Middle frontal gyrus (tissue), 1 donor: ENCODE measurements around the gene EGFR.

Experiments
- DNase-seq: peaks from one replicate; pipeline ENCODE4 v3.0.0-alpha.2; 2015; ENCODE audit warnings: low spot score; ENCODE audit errors: extremely low spot score

EGFR gene

DNA sequence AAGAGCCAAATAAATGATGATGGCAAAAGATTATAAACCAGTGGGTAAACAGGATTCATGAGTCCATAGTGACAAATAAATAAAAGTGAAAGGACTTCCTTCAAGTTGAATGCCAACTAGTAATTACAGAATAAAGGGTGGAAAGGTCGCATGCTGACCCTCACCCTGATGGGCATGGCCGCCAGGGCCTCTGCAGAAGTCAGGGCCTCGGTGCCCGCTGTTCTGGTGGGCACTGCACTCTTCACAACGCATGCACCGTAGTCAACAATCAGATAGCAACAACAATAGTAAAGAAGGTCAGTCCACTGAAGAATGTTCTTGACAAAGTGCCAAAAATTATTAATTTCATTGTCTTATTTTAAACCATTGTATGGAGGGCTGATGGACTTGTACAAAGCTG, 223.1 kb downstream of the EGFR start:
- DNase-seq, result no peak

DNA sequence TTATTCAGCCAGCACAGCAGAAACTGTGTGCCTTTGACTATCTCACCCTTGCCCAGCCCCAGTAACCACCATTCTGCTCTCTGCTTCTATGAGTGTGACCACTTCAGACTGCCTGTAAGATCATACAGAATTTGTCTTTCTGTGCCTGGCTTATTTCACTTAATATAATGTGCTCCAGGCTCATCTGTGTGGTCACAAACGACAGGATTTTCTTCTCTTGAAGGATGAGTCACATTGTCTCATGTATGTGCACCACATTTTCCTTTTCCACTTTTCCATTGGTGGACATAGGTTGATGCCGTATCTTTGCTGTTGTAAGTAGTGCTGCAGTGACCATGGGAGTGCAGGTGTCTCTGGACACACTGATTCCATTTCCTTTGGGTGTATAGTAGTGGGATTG, 223.8 kb downstream of the EGFR start:
- no peak for DNase-seq

DNA sequence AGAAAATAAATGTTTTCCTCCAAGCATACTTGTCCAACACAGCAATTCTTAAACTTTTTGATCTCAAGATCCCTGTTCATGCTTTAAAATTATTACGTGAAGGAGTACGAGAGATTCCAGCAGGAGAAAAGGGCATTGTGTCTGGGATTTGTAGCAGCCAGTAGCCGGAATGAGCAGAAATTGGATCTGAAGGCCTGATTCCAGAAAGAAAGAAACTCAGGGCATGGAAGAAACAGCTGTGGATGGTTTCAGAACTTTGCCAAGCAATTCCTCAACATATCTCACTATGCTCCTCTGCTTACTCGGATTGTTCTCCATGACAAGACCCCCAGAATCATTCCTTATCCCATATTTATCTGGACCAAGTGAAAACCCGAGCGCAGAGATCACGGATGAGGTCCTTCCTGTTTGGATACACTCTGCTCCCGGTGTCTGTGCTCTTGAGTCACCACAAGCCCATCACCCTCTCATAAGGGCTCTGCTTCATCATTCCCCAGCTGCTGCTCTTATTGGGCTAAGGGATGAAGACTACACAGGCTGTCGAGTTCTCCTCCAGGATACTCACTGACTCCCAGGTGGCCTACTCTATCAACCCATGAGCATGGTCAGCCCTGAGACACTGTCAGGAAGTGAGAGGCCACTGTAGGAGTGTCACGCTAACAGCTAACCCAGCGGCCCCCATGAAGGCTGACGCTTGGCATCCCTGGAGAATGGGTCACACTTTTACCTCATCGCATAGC, 225.4 kb downstream of the EGFR start:
- DNase-seq, result no peak

DNA sequence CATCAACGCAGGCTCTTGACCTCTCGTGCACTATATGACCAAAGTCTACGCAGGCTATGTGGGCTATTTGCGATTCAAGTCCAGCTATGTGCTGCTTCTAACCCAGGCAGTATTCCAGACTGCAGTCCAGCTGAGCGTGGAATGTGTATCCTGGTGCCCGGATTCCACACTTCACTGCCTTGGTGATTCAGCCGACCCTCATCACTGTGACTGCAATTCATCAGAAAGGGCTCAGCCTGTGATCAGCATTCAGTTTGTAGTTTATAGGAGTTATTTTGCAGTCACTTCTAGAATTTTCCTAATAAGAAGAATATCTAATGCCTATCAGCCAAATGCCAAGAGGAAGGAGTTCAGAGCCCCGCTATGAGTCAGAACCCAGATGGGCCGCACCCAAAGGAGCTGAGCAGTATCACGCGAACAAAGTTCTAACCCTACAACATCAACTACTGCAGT, 226.5 kb downstream of the EGFR start:
- no peak for DNase-seq

DNA sequence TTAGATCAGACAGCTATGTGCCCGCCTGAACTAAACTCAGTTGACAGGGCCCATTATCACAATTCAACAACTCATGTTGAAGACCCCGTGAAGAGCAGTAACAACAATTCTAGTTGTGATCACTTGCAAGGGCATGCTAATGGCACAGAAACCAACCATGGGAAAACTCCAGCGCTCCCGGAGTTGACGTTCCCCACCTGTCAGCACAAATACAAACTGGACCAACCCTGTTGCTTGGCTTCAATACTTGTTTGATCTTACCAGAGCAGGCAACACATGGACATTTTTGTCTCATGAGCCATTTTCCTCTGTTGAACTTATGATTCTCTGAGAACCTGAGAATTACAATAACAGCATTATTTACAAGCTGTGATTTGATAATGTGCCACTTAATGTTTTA, 227.4 kb downstream of the EGFR start:
- no peak for DNase-seq

DNA sequence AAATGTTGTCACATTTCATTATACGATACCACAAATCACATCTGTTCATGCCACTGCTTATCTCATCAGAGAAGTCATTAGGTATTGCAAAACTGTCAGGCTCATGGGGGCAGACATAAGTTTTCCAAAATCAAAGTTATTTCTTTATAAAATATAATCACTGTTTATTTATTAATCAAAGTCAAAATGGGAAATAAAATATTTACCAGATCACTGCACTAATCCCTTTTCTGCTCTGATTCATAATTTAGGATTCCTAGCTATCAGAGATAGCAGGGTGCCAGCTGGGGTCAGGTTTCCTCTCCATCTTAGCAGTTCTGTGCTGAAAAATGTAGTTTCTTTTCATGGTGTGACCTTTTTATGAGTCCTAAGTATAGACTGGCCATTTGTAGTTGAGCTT, 228.6 kb downstream of the EGFR start:
- no peak for DNase-seq

DNA sequence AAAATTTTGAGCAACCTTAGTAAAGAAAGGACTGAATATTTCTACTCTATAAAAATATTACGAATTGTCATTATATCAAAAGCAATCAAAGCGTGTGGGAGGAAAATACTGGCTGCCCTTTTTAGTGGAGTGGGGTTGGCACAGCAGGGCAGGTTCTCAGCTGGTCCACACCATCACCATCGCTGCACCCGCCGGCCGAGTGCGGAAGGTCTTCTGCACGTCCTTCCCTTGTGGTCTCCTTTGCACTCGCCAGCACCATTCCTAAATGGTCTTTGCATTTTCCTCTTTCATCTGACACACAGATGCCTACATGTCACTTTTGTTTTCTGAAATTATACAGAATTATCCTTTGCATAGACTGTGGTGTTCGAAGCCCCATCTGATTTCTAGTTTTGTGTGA, 229.7 kb downstream of the EGFR start:
- no peak for DNase-seq

DNA sequence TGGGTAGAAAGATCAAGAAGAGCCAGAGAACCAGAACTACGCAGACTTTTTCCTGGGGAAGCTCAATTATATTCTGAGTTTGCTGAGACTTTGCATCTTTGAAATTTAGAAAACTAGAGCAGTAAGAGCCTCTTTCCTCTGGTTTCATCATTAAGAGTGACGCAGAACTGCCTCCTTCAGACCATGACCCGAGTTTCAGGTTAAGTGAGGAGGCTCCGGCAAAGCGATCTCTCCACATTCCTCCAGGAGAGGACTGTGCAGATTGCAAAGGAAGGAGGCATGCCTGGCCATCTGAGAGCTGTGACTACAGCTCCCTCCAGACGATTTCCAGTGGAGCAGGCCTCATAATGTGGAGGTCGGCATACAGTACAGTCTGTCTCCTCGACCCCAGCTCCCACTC, 230.5 kb downstream of the EGFR start:
- DNase-seq, result no peak

DNA sequence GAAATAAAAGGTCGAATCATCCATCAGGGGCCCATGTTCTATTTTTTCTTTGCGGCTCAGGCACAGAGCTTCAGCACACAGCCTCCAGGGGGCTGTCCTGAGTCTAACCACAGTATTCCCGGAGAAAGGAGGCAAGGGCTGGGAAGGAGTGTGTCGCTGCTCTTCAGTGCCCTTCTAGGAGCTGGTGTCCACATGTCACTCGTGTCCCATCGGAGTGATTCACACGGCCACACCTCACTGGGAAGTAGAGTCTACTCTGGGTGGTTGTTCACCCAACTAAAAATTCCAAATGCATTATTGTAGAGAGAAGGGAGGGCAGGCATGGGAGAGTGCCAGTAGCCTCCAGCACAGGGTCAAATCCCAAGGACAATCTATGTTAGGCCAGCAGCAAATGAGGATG, 231.5 kb downstream of the EGFR start:
- DNase-seq, result no peak

DNA sequence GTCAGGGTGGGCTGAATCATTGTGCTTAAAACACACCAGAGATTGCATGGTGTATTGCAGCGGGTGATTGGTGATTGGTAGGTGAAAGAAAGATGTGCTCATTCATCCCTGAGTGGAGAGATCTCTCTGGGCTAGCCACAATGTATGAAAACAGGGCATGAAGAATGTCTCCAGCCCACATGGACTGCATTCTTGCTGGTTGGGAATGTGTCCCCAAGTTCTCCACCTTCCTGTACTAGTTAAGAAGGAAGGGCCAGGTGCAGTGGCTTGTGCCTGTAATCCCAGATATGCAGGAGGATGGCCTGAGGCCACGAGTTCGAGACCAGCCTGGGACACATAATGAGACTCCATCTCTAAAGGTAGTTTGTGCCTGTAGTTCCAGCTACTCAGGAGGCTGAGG, 232.5 kb downstream of the EGFR start:
- no peak for DNase-seq

DNA sequence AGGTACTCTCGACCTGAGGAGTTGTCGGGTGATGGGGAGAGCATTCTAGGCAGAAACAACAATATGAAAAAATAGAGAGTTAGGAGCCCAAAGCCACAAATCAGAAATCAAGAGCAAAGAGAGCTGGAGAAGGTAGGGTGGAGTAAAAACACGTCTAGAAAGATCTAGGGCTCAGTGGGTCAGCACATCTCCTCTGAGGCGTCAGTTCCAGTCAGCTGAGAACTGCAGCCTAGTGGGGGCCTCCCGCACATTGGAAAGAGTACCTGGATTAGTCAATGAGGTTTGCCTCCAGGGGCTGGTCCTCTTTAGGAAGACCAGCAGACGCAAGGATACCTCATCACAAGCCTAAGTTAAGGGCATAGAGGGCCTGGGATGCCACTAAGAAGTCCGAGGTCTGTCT, 233.1 kb downstream of the EGFR start:
- no peak for DNase-seq

DNA sequence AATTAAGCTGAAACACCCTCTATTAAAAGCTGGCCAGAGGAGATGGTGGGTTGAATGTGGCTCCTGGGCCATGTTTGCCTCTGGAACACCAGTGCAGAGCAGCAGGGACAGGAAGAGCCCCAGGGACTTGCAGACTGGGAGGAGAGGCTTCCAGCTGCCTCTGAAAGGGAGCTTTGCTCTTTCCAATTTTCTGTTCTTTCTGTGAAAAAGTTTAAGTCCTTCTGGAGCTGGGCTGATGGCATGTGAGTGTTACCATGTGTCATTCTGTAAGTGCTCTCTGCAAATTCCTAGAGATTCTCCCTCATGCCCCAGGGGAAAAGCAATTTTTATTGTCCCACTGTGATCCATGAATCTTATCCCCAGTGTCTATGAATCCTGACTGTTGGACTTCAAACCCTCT, 233.6 kb downstream of the EGFR start:
- DNase-seq, result no peak

DNA sequence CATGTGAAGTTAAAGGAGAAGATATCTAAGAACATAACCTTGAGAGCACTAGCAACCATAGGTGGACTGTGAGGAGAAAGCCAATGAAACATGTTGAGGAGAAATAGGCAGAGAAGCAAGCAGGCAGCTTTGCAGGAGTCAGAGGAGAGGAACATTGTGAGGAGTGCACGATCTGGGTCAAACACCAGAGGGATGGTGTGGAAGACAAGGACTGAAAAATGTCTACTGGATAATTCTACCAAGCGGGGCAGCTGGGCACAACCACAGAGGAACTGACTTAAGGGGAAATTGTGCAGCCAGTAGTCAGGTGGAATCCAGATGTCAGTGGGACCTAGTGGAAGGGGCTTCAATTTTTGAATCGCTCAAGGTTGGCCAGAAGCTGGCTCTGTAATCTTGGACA, 234.4 kb downstream of the EGFR start:
- DNase-seq, result no peak

DNA sequence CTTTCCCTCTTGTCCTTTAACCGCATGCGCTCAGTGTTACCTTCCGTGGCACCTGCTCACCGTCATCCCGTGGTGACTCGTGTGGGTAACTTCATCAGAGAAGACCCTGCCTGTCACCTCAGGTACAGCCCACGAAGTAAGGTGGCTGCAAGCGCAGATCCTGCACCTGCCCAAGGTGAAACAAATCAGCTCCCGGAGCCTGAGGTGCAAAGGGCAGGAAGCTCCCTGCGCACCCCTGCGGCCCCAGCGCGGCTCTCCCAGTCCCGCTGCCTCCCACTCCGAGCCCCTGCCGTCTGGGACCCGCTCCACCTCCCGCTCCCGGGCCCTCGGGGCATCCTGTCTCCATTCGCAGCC, 235.4 kb downstream of the EGFR start:
- DNase-seq, result no peak

DNA sequence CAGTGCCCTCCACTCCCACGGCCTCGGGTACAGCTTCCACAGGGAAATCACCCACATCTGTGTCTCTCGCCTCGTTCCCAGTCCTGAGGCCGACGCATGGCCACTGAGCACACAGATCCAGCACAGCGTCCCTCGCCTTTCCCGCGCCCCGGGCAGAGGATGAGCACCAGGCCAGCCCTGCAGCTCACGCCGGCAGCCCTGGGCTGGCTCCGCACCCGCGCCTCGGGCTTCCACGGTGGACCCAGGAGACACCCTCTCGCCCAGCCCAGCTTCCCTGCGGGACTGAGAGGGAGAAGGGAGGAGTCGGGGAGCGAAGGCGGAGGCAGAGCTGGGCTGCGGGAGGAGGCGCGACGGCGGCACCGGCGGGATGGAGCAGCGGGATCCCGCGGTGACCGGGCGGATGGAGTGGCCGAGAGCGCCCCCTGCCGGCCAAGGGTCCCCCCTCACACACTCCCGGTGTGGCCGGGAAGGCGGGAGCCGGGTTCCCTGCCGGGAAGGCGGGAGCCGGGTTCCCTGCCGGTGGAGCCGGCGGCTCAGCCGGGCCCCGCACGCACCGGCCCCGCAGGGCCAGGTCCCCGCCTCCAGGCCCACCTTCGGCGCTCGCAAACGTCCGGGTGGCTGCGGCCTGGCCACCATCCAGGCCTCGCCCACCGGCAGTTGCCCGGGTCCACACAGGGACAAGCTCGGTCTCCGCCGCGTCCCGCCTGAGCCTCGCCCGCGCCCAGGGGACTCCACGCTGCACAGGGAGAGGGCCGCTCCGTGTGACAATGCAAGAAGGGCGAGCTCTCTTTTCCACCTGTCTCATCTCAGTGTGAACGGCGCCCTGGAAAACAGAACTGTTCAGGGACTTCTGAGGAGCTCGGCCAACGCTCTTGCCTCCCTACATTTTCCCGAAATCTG, 236.0 kb downstream of the EGFR start:
- peak; percentile 73 for DNase-seq

DNA sequence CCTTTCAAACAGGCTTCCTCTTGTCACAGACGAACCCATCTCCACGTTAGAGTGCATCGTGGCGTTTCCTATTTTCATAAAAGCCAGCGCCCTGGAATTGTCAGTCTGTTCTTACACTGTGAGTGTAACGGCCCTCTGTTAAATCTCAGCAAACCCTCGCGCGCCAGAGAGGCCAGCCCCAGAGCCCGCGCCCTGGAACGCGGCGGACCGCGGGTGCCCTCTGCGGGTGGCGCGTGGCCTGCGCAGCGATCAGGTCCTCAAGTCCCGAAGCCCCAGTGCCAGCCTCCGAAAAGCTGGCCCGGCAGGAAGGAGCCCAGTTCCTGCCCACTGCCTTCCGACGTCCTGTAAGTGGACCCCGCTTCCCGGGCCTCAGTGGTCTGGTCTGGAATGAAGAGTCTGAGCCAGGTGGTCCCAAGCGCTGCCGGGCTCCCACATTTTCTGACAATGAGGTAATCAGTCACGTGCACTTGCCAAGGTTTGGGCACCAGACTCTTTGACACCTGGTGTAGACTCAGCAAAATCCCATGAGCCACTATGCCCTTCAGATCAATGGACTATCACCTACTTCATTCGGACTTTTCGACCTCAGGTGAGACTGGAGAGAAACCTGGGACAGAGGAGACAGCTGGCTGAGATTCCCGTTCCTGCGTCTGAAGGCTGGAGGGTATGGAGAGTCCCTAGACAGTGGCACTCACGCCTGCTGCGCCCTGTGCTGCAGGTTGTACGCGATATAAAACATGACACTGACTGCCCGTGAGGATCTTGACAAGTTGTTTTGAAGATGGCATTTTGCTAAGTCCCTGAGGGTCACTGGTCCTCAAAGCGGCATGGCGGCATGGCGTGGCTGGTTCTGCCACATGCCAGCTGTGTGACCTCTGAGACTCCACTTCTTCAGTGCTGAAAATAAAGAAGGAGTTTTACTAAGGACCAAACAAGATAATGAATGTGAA, 237.0 kb downstream of the EGFR start:
- peak; percentile 57 for DNase-seq

DNA sequence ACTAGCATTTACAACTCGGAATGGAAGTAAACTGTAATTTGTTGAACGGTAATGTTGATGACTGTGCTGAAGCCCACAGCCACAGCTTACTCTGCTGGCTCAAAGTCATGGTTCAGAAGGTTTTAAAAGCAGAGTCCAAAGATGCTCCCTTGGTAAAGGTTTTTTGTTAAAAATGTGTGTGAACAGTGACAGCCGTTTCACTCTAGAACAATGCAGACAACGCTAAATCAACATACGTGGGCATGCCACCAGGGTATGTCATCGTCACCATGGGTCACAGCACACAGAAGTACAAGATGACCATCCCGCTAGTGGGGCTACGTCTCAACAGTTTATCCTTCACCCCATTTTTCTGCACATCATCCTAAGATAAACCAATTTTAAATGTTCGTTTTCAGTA, 239.8 kb downstream of the EGFR start:
- no peak for DNase-seq

DNA sequence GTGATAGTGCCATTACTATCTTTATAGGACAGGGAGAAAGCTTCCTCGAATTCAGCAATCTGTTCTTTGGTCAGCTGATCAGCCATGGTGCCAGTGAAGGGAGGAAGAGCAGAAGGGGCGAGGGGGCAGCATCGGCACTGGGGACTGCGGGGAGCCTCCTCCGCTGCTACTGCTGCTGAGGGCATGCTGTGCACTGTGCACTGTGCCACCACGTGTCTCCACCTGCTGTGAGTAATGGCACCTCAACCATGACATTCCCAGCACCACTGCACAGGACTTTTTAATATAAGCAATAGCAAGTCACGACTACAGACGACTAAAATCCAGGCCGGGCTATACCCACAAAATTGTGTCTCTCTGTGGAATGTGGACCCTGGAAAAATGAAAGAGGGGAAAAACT, 241.4 kb downstream of the EGFR start:
- no peak for DNase-seq

DNA sequence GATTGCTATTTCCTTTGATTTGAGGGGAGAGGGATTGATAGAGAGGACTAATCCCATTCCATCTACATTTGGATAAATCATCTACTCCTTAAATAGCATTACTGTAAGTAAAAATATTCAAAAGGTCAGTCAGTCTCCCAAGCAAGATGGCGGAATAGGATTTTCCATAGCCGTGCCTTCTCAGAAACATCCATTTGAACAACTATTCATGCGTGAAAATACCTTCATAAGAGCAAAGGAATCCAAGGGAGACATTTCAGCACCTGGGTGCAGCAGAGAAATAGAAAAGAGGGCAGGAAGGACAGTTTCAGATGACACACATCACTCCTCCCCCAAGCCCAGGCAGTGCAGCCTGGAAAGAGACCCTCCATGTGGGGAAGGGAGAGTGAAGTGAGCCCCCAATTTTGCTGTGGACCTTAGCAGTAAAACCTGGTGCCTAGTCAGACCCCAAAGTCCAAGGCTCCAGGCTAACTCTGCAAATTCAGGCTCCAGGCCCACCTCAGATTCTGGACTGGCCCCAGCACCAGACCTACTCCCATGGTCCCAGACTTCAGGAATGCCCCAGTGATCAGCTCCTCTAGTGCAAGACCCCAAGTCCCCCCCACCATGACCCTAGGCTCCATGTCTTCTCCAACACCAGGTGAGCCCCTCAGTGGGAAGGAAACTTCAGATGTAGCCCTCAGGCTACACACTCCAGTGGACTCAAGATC, 242.0 kb downstream of the EGFR start:
- no peak for DNase-seq
